ENCODE results near the gene OR10A5.

OR10A5 gene

GRCh38 chr11:6888830-6889229 is 43.3 kb downstream of the OR10A5 start:
- TF ChIP-seq CTCF (conservative IDR thresholded peaks at IDR 0.05; ENCODE audit: control insufficient read depth, insufficient read depth, low read depth, low read length) = no peak
- H3K4me3 ChIP-seq (ENCODE audit: control insufficient read depth, low read depth, low read length) = no peak overlapping the region
- DNase-seq (ENCODE audit: low read depth) = no peak

- H3K4me3 ChIP-seq (ENCODE audit: control insufficient read depth, low read depth, low read length) = no peak overlapping the region
- no peak for DNase-seq (ENCODE audit: low read depth)
- TF ChIP-seq CTCF (conservative IDR thresholded peaks at IDR 0.05; ENCODE audit: control insufficient read depth, insufficient read depth, low read depth, low read length) = no peak
These were observed 44.4 kb downstream of the OR10A5 start for GRCh38 chr11:6889835-6890234.

GRCh38 chr11:6892400-6892799 is 46.9 kb downstream of the OR10A5 start, which contains the start of gene OR2D2:
Gene OR2D2, minus strand, starts transcription at chr11:6892500. Its CDS starts 0 bp downstream, at chr11:6892500.
- DNase-seq (ENCODE audit: low read depth) = no peak
- no peak within 1 kb of the TSS for H3K4me3 ChIP-seq (ENCODE audit: control insufficient read depth, low read depth, low read length)
- no peak for TF ChIP-seq CTCF (conservative IDR thresholded peaks at IDR 0.05; ENCODE audit: control insufficient read depth, insufficient read depth, low read depth, low read length)

GRCh38 chr11:6894097-6894496 is 48.6 kb downstream of the OR10A5 start:
- DNase-seq (ENCODE audit: low read depth) = no peak
- no peak for TF ChIP-seq CTCF (conservative IDR thresholded peaks at IDR 0.05; ENCODE audit: control insufficient read depth, insufficient read depth, low read depth, low read length)
- no peak overlapping the region for H3K4me3 ChIP-seq (ENCODE audit: control insufficient read depth, low read depth, low read length)

- no peak for TF ChIP-seq CTCF (conservative IDR thresholded peaks at IDR 0.05; ENCODE audit: control insufficient read depth, insufficient read depth, low read depth, low read length)
- DNase-seq (ENCODE audit: low read depth) = no peak
- no peak overlapping the region for H3K4me3 ChIP-seq (ENCODE audit: control insufficient read depth, low read depth, low read length)
These were observed 49.5 kb downstream of the OR10A5 start for GRCh38 chr11:6895010-6895409.

All from fibroblast of mammary gland (primary cell).